Transverse colon (tissue), 4 donors: ENCODE measurements around the gene GPR158. TPM values are rescaled to one million over a fixed set of nuclear protein-coding genes. Genes with fewer than 3 reads are reported as not detected.

Experiments used
- DNase-seq: peaks from one replicate; pipeline ENCODE4 v3.0.0-alpha.2; 2019
- H3K27ac ChIP-seq, 4 donors: fragments of 200-600 bp; sonication (generic); 2 replicates each; pipeline ENCODE4 v1.5.1; 2016 to 2018; ENCODE audit warnings: inconsistent platforms in 4 of 4
- H3K27me3 ChIP-seq: fragments of 200-600 bp; sonication (generic); 2 replicates; pipeline ENCODE4 v1.5.1; 2017; ENCODE audit warnings: inconsistent platforms
- H3K36me3 ChIP-seq, 4 donors: fragments of 200-600 bp; sonication (generic); 2 replicates each; pipeline ENCODE4 v1.5.1; 2017 to 2019; ENCODE audit warnings: inconsistent platforms in 4 of 4
- H3K4me1 ChIP-seq, 4 donors: fragments of 200-600 bp; sonication (generic); 2 replicates each; pipeline ENCODE4 v1.5.1; 2017 to 2020; ENCODE audit warnings: inconsistent platforms in 4 of 4
- H3K4me3 ChIP-seq, 4 donors: fragments of 200-600 bp; sonication (generic); 1 replicate in 1 of 4; 2 replicates in 3 of 4; pipeline versions ENCODE4 v1.5.1 to v1.6.1; 2017 to 2019; ENCODE audit warnings: inconsistent platforms in 4 of 4
- H3K9me3 ChIP-seq, 2 donors: fragments of 200-600 bp; sonication (generic); 2 replicates each; pipeline ENCODE4 v1.5.1; 2017 to 2019; ENCODE audit warnings: inconsistent platforms in 2 of 2
- EP300 ChIP-seq: sonication (generic); formaldehyde crosslinking; IDR thresholded peaks from one replicate; pipeline ENCODE4 v1.6.1; 2017; ENCODE audit warnings: antibody characterized with exemption, low read depth
- POLR2A ChIP-seq: fragments of 450-650 bp; IDR thresholded peaks from one replicate; pipeline ENCODE4 v1.6.1; 2016; ENCODE audit warnings: antibody characterized with exemption, mild to moderate bottlenecking, moderate library complexity
- POLR2AphosphoS5 ChIP-seq, 3 donors: sonication (generic); formaldehyde crosslinking; IDR thresholded peaks; one replicate each; pipeline ENCODE4 v1.6.1; 2016; ENCODE audit warnings: antibody characterized with exemption in 3 of 3
- WGBS, 2 donors: methylation state at CpG; one replicate each; pipeline ENCODE4 v1.1.5; 2018; ENCODE audit warnings: low coverage in 1 of 2; 5-methylcytosine and 5-hydroxymethylcytosine counted together
- in situ Hi-C, 4 donors: fragments of 200-750 bp; cut with MboI; loops; one replicate each; pipeline versions ENCODE4 v1.15.0 to v1.15.1; 2017; ENCODE audit warnings: low sequenced_read_pairs in 3 of 4, low pct_ligation_motif_present in 1 of 4, low pct_unique_long_range_greater_than_20kb in 1 of 4
- intact Hi-C: fragments of 100-400 bp; cut with DNase I; formaldehyde crosslinking; loops from one replicate; pipeline ENCODE4 v1.15.1; 2023; ENCODE audit warnings: low total_unique reads
- total RNA-seq, 4 donors: library from RNA; depleted of rRNA; stranded (reverse); fragments of >200 nt; gene quantifications; one replicate each; pipeline ENCODE4 v1.1.0, GENCODE V29; 2016
- TF ChIP-seq, protein P1 (sequence below), 5 experiments: fragments of 200-600 bp in 3 of 5; fragments of 450-650 bp in 2 of 5; sonication (generic) in 3 of 5; IDR thresholded peaks; 1 replicate in 2 of 5; 2 replicates in 3 of 5; pipeline ENCODE4 v1.5.1; 2016 to 2017; ENCODE audit warnings: antibody characterized with exemption in 5 of 5, inconsistent platforms in 3 of 5, mild to moderate bottlenecking in 2 of 5, moderate library complexity in 1 of 5

Gene GPR158
- total RNA-seq, 4 donors from 2014 or later, result 0.16 to 0.27 TPM; not detected in 2

DNA sequence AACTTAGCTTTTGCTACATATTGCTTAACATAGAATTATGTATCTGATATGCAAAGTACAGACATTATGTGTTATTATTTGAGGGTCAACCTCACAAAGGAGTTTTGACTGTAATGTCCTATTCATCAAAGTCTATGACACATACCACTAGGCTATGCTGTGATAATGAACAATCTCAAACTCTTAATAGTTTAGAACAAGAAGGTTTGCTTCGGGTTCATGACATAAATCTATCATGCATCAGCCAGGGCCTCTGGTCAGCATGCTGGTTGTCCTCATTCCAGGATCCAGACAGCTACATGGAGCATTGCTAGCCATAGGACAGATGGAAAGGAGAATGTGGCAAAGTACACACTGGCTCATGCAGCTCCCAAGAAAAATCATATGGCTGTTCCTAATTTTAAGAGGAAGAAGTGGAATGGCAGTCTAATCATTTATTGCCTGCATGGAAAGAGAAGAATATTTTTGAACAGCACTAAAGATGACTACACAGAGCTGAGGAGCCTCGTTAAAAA lies 332.1 kb downstream of the GPR158 start:
- in situ Hi-C loops, result no loop called here

DNA sequence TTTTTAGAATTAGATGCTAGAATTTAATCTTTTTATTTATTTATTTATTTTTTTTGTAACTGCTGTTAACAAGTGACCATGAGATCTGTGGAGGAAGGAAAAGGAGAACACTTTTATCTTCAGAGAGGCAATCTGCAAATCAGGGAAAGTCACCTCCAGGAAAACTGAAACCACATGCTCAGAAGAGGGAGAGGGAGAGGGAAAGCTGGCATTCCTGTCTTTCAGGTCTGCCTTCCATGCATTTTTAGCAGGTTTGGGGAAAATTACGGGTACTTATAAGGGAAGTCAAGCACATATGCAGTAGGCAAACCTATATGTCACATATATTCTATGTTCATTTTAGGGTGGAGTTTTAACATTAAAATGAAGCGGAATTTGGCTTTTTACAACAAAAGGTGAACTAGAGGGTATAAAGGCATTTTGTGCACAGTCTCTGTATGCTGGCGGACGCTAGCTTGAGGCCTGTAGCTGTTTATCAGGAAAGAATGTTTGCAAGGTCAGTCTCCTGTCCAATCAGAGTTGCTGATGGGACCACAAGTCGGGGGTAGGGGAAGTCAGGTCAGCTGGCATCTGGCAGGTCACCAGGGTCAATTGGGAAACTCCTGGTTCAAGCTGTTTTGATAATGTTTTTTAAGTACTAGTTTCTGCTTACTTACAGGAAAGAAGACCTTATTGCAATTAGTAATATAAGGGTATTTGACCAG lies 333.5 kb downstream of the GPR158 start:
- TF ChIP-seq, protein P1, sequence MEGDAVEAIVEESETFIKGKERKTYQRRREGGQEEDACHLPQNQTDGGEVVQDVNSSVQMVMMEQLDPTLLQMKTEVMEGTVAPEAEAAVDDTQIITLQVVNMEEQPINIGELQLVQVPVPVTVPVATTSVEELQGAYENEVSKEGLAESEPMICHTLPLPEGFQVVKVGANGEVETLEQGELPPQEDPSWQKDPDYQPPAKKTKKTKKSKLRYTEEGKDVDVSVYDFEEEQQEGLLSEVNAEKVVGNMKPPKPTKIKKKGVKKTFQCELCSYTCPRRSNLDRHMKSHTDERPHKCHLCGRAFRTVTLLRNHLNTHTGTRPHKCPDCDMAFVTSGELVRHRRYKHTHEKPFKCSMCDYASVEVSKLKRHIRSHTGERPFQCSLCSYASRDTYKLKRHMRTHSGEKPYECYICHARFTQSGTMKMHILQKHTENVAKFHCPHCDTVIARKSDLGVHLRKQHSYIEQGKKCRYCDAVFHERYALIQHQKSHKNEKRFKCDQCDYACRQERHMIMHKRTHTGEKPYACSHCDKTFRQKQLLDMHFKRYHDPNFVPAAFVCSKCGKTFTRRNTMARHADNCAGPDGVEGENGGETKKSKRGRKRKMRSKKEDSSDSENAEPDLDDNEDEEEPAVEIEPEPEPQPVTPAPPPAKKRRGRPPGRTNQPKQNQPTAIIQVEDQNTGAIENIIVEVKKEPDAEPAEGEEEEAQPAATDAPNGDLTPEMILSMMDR (IDR thresholded peaks at IDR 0.05), result no peak
- TF ChIP-seq EP300, result no peak
- no peak for TF ChIP-seq POLR2AphosphoS5 (IDR thresholded peaks at IDR 0.05)
- no peak for TF ChIP-seq POLR2A
- Histone ChIP-seq H3K27ac (no peak overlapping the region), H3K4me1 (no peaks in the 10 kb centered on the region), H3K27me3 (no peaks in the 10 kb centered on the region), H3K9me3 (no peaks in the 10 kb centered on the region), H3K36me3 (no peaks in the 10 kb centered on the region), H3K4me3 (no peak overlapping the region)
- intact Hi-C loops, result no loop called here
- WGBS, 2 donors, result 65 to 69% methylated on average over 2 to 5 of the region's 5 CpGs
- in situ Hi-C loops, result no loop called here
- DNase-seq, result no peak

More for the DNA sequence above, 332.1 kb downstream of the GPR158 start:
- Histone ChIP-seq H3K27ac (no peak overlapping the region), H3K27me3 (no peaks in the 10 kb centered on the region), H3K9me3 (no peaks in the 10 kb centered on the region), H3K4me3 (no peak overlapping the region), H3K4me1 (no peaks in the 10 kb centered on the region), H3K36me3 (no peaks in the 10 kb centered on the region)
- no peak for DNase-seq
- TF ChIP-seq POLR2AphosphoS5 (IDR thresholded peaks at IDR 0.05), result no peak
- TF ChIP-seq POLR2A, result no peak
- TF ChIP-seq, protein P1 (IDR thresholded peaks at IDR 0.05), result no peak
- no peak for TF ChIP-seq EP300
- WGBS, 2 donors, result 25 to 26% methylated on average over 1 to 2 of the region's 2 CpGs
- intact Hi-C loops, result no loop called here

DNA sequence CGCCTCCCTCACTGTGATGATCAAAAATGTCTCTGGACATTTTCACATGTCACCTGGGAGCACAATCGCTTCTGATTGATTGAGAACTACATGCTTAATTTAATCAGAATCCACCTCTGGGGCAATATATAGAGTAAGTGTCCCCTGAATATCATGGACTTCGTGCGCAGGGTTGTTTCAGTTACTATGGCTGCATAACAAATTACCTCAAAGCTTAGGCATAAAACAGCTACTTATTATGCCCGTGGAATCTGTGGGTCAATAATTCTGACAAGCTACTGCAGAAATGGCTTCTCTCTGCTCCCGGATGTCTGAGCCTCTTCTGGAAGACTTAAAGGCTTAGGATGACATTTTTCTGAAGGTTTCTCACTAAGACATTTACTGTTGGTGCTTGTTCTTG lies 334.4 kb downstream of the GPR158 start:
- in situ Hi-C loops (no loop called here), intact Hi-C loops (no loop called here)
- Histone ChIP-seq H3K4me3 (no peak overlapping the region), H3K36me3 (no peaks in the 10 kb centered on the region), H3K27me3 (no peaks in the 10 kb centered on the region), H3K9me3 (no peaks in the 10 kb centered on the region), H3K27ac (no peak overlapping the region), H3K4me1 (no peaks in the 10 kb centered on the region)
- DNase-seq, result no peak
- no peak for TF ChIP-seq POLR2A
- TF ChIP-seq, protein P1 (IDR thresholded peaks at IDR 0.05), result no peak
- TF ChIP-seq POLR2AphosphoS5 (IDR thresholded peaks at IDR 0.05), result no peak
- TF ChIP-seq EP300, result no peak
- 79 to 94% methylated on average over 2 to 6 of the region's 6 CpGs for WGBS, 2 donors

DNA sequence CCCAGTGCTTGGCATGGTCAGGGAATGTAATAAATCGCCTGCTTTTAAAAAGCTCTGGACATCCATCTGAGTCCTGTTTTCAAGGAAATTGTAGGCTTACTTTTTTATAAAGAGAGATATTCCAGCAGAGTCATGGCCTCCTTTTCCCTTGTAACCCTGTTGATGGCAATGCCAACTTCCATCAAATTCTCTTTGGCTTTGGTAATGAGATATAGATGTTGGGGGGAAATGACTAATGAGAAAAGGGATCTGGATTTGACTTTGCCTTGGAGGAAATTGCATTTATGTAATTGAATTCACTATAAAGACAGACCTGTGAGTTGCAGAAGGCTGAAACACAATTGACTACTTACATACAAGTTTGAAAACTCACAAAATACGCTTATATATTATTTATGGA lies 347.5 kb downstream of the GPR158 start:
- DNase-seq, result no peak
- no peaks in the 10 kb centered on the region for H3K4me1 ChIP-seq
- H3K9me3 ChIP-seq, result no peaks in the 10 kb centered on the region
- H3K27ac ChIP-seq, result no peak overlapping the region
- H3K36me3 ChIP-seq, result no peaks in the 10 kb centered on the region
- in situ Hi-C loops (no loop called here), intact Hi-C loops (no loop called here)
- no peak overlapping the region for H3K4me3 ChIP-seq
- H3K27me3 ChIP-seq, result no peaks in the 10 kb centered on the region
- WGBS, 2 donors, result 60 to 81% methylated on average over 2 of the region's 2 CpGs
- TF ChIP-seq POLR2A (no peak), EP300 (no peak)
